HG03354 (cell line): Measurements from ENCODE around the gene ATRNL1.

Source experiments
- ATAC-seq: cut with Tn5 transposase; IDR thresholded peaks from one replicate; pipeline ENCODE4 v1.9.1; 2021; ENCODE audit warnings: mild to moderate bottlenecking; ENCODE audit not compliant: unreplicated experiment, poor library complexity, severe bottlenecking

The ATRNL1 gene

DNA sequence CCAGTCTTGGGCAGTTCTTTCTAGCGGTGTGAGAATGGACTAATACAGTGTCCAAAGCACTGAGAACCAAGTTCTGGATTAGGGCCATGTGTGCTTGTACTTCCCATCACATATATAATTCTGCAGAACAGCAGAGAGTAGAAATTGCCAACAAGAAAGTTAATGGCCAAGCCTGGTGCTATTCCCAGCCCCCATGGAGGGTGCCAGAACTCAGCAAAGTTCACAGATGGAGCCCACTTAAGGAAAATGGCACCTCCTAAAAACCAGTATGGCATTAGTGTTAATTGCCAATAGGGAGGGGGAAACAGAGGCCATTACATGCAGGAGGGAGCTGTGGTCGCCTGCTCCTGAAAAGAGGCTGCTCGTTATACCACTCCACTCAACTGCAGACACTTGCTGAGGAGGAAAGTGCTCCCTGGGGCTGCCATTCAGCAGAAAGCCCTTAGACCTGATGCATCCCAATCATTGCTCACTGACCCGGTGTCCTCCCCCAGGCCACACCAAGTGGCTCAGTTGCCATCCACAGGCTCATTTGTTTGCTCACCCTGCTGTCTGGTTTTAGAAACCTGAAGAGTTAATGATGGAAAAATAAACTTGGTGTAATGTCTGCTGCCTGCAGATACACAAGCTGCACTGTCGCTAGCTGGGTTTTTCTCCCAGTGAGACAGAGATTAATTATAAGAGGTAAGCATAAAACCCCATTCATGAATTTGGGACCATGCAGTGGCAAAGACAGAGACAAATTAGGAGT is 899.2 kb downstream of the ATRNL1 start:
- no peak for ATAC-seq

DNA sequence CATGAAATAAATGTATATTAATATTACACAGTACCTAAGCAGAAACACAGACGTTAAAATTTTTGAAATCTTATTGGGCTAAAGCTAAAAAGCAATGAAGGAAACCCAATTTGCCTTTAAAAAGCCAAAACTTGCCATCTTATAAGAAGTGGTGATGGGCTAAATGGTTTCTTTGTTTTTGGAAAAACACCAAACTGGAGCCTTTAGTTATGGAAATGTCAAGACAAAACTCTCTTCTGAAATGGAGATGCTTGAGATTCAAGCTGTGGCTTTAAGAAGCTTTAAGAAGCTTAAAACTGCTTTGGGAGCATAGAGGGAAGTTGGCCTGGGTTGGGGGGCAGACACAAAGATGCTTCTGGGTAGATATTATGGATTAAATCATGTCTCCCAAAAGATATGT is 902.9 kb downstream of the ATRNL1 start:
- ATAC-seq = no peak

DNA sequence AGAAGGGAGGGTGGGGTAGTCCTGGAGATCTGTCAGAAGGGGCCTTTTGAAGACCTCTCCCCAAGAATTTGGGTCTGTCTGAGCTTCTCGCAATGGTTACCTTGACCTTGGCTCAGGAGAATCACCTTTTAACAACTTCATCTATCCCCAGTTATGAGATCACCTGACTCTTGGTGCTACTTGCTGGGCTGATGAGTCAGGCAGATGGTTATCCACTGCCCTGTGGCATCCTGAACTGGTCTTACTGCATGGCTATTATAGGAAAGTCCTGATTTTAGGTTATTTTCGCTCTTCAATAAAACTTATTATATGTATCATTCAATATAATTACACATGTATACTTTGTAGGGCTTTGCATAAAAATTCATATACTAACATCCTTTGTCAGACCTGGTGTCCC is 905.1 kb downstream of the ATRNL1 start:
- ATAC-seq = no peak
